Measurements from ENCODE around the gene FCGR2B. TPM values are rescaled to one million over a fixed set of nuclear protein-coding genes. Genes with fewer than 3 reads are reported as not detected.

Gene FCGR2B
- total and polyA plus RNA-seq, 2 of the 13 experiments (the other 11 are each of a cell fraction or from before 2014, with no cell fraction given) = not detected

GRCh38 chr1:161702250-161702649, 39.3 kb downstream of the FCGR2B start (continued):
- TF ChIP-seq ZNF18 (CRISPR knock-in tag; IDR thresholded peaks at IDR 0.05; ENCODE audit: insufficient replicate concordance) = no peak
- TF ChIP-seq REPIN1 (CRISPR knock-in tag; IDR thresholded peaks at IDR 0.05; ENCODE audit: borderline replicate concordance, low read depth) = peak; percentile 73; the same call in 1 of the 2 replicates
- no peak for TF ChIP-seq ZNF225 (CRISPR knock-in tag; IDR thresholded peaks at IDR 0.05)
- peak; percentile 97 for TF ChIP-seq ZNF644 (CRISPR knock-in tag; IDR thresholded peaks at IDR 0.05; ENCODE audit: low read depth)
- no peak for TF ChIP-seq ZNF263 (CRISPR knock-in tag; IDR thresholded peaks at IDR 0.05)
- TF ChIP-seq ZNF329 (CRISPR knock-in tag; IDR thresholded peaks at IDR 0.05; ENCODE audit: low read depth) = no peak
- TF ChIP-seq ZNF776 (CRISPR knock-in tag; IDR thresholded peaks at IDR 0.05) = no peak
- peak; percentile 92 for TF ChIP-seq HNF1A (IDR thresholded peaks at IDR 0.05; ENCODE audit: low read depth)
- TF ChIP-seq HNF1A (CRISPR knock-in tag; IDR thresholded peaks at IDR 0.05; ENCODE audit: borderline replicate concordance) = peak; percentile 97
- peak; percentile 85 for TF ChIP-seq ZNF574 (CRISPR knock-in tag; IDR thresholded peaks at IDR 0.05)
